Loucy (cell line): ENCODE data around the gene C12orf57.

ENCODE experiments used
- H2AFZ ChIP-seq: fragments of 200-600 bp; sonication (generic); 2 replicates; pipeline ENCODE4 v1.6.0; 2016; ENCODE audit warnings: antibody characterized with exemption, mild to moderate bottlenecking, low read length, moderate library complexity
- H3F3A ChIP-seq: fragments of 200-600 bp; 2 replicates; pipeline ENCODE4 v1.6.0; 2016; ENCODE audit warnings: antibody characterized with exemption, low read depth, mild to moderate bottlenecking
- H3K27me3 ChIP-seq: fragments of 200-600 bp; sonication (generic); 2 replicates; pipeline ENCODE4 v1.6.1; 2014; ENCODE audit warnings: low read length, mild to moderate bottlenecking; ENCODE audit not compliant: insufficient read depth, poor library complexity, severe bottlenecking
- H3K36me3 ChIP-seq: fragments of 200-600 bp; sonication (generic); 2 replicates; pipeline ENCODE4 v1.6.1; 2016; ENCODE audit warnings: low read length; ENCODE audit not compliant: insufficient read depth
- H3K4me1 ChIP-seq: fragments of 200-600 bp; sonication (generic); 2 replicates; pipeline ENCODE4 v1.5.1; 2014; ENCODE audit warnings: low read length, mild to moderate bottlenecking; ENCODE audit not compliant: insufficient read depth, poor library complexity, severe bottlenecking
- H3K4me2 ChIP-seq: fragments of 200-600 bp; sonication (generic); 2 replicates; pipeline ENCODE4 v1.6.0; 2014; ENCODE audit warnings: antibody characterized with exemption, low read length, low read depth, mild to moderate bottlenecking; ENCODE audit not compliant: poor library complexity, severe bottlenecking
- H3K4me3 ChIP-seq: fragments of 200-600 bp; sonication (generic); 2 replicates; pipeline ENCODE4 v1.5.1; 2014; ENCODE audit warnings: low read length, mild to moderate bottlenecking, mixed read lengths; ENCODE audit not compliant: poor library complexity, severe bottlenecking
- H3K79me2 ChIP-seq: fragments of 200-600 bp; sonication (generic); 2 replicates; pipeline ENCODE4 v1.6.1; 2014; ENCODE audit warnings: low read length; ENCODE audit not compliant: insufficient read depth
- H3K9ac ChIP-seq: fragments of 200-600 bp; sonication (generic); 2 replicates; pipeline ENCODE4 v1.6.0; 2014; ENCODE audit warnings: mild to moderate bottlenecking, low read depth, low read length, moderate library complexity; ENCODE audit not compliant: poor library complexity, severe bottlenecking
- H3K9me2 ChIP-seq: fragments of 200-600 bp; sonication (generic); replicated peaks from 2 replicates; pipeline ENCODE4 v1.6.1; 2016; ENCODE audit warnings: low read depth, low read length, mixed read lengths
- H3K9me3 ChIP-seq: fragments of 200-600 bp; sonication (generic); 2 replicates; pipeline ENCODE4 v1.6.1; 2014; ENCODE audit warnings: mild to moderate bottlenecking, antibody characterized with exemption, low read length, low read depth; ENCODE audit not compliant: insufficient read depth
- H4K20me1 ChIP-seq: fragments of 200-600 bp; sonication (generic); 2 replicates; pipeline ENCODE4 v1.6.0; 2014; ENCODE audit warnings: antibody characterized with exemption, low read length, mild to moderate bottlenecking; ENCODE audit not compliant: insufficient read depth, poor library complexity, severe bottlenecking
- EZH2phosphoT487 ChIP-seq: fragments of 200-600 bp; IDR thresholded peaks from 2 replicates; pipeline ENCODE4 v1.6.1; 2018; ENCODE audit warnings: antibody characterized with exemption, mild to moderate bottlenecking, moderate library complexity, borderline replicate concordance
- TF ChIP-seq, protein P1 (sequence below): fragments of 200-600 bp; sonication (generic); conservative IDR thresholded peaks from 2 replicates; pipeline ENCODE4 v1.5.1; 2014; ENCODE audit warnings: mild to moderate bottlenecking, antibody characterized with exemption, low read length

Gene C12orf57

DNA sequence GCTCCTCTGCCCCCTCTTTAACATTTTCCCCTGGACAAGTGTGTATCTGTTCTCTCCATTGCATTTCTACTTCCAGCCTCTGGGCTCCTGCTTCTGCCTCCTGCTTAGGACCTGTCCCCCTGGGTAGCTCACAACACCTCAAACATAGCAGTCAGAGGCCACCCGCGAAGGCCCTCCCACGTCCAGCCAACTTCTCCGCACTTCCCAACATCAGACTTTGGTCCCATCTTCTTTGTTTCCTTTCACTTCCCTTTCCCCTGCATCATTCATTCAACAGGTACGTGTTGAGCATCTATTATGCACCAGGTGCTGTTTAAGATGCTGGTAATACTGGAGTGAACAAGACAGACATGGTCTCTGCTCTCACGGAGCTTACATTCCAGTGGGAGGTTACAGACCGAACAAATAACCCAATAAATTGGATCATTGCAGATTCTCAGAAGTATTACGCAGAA is 3.1 kb downstream of the C12orf57 start:
- Histone ChIP-seq H3K9me2 (no peaks in the 10 kb centered on the region), H3K9ac (no peak overlapping the region), H3K79me2 (peaks cover 46% of the 10 kb centered on the region), H3F3A (peaks cover 10% of the 10 kb centered on the region), H3K9me3 (no peaks in the 10 kb centered on the region), H3K4me3 (no peak overlapping the region), H3K36me3 (no peaks in the 10 kb centered on the region), H3K4me2 (peak overlapping the region; percentile 91), H4K20me1 (peaks cover 6% of the 10 kb centered on the region), H3K4me1 (peaks cover 45% of the 10 kb centered on the region), H2AFZ (no peak overlapping the region), H3K27me3 (no peaks in the 10 kb centered on the region)
- no peak for TF ChIP-seq EZH2phosphoT487
- TF ChIP-seq, protein P1, sequence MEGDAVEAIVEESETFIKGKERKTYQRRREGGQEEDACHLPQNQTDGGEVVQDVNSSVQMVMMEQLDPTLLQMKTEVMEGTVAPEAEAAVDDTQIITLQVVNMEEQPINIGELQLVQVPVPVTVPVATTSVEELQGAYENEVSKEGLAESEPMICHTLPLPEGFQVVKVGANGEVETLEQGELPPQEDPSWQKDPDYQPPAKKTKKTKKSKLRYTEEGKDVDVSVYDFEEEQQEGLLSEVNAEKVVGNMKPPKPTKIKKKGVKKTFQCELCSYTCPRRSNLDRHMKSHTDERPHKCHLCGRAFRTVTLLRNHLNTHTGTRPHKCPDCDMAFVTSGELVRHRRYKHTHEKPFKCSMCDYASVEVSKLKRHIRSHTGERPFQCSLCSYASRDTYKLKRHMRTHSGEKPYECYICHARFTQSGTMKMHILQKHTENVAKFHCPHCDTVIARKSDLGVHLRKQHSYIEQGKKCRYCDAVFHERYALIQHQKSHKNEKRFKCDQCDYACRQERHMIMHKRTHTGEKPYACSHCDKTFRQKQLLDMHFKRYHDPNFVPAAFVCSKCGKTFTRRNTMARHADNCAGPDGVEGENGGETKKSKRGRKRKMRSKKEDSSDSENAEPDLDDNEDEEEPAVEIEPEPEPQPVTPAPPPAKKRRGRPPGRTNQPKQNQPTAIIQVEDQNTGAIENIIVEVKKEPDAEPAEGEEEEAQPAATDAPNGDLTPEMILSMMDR, result no peak

DNA sequence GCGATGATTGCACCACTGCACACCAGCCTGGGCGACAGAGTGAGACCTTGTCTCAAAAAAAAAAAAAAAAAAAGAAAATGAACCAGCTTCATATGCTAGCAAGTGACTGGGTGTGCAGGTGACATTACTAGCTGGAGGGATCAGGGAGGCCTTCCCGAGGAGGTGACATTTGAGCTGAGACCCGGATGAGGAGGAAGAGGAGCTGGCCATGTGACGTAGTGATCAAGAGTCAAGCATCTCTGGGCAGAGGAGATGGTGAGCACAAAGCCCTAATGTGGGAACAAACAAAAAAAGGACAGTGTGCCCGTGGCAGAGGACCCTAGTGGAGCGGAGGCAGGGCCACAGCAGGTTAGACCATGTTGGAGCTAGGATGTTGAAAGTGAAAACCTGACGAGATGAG is 3.8 kb downstream of the C12orf57 start:
- H3F3A ChIP-seq, result peaks cover 10% of the 10 kb centered on the region
- H3K9ac ChIP-seq, result no peak overlapping the region
- H3K27me3 ChIP-seq, result no peaks in the 10 kb centered on the region
- no peaks in the 10 kb centered on the region for H3K36me3 ChIP-seq
- H4K20me1 ChIP-seq, result peaks cover 6% of the 10 kb centered on the region
- H3K4me2 ChIP-seq, result no peak overlapping the region
- H2AFZ ChIP-seq, result no peak overlapping the region
- H3K9me2 ChIP-seq, result no peaks in the 10 kb centered on the region
- TF ChIP-seq, protein P1, result no peak
- TF ChIP-seq EZH2phosphoT487, result no peak
- no peaks in the 10 kb centered on the region for H3K9me3 ChIP-seq
- H3K4me3 ChIP-seq, result no peak overlapping the region
- H3K4me1 ChIP-seq, result peaks cover 48% of the 10 kb centered on the region
- peaks cover 53% of the 10 kb centered on the region for H3K79me2 ChIP-seq

DNA sequence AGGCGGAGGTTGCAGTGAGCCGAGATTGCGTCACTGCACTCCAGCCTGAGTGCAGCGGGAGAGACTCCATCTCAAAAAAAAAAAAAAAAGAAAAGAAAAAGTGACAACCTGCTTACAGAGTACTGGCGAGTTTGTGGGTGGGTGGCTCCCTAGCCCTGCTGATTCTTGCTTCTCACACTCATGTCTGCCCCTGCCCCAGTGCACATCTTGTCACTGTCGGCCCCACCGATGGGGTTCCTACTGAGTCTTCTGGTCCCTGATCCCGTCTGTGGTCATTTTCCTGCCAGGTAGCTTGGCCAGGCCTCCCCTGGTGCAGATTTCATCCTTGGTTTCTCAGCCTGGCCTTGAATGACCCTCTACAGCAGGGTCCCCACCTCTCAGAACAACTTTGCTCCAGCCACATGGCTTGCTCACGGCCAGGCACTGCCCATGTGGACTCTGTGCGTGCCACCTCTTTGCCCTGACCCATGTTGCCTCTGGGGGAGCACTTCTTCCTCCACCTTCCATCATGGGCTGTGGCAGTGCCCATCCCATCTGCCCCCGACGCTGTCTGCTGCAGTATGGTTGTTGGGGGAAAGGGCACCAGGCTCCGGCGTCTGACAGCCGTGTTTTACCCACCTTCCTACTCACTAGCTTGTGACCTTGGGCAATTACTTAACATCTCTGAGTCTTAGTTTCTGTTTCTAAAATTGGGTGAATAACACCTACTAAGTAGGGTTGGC is 5.2 kb downstream of the C12orf57 start:
- peaks cover 65% of the 10 kb centered on the region for H3K79me2 ChIP-seq
- H3F3A ChIP-seq, result peaks cover 4% of the 10 kb centered on the region
- H3K9ac ChIP-seq, result no peak overlapping the region
- no peaks in the 10 kb centered on the region for H3K36me3 ChIP-seq
- no peak overlapping the region for H3K4me3 ChIP-seq
- TF ChIP-seq, protein P1, result peak; percentile 51
- TF ChIP-seq EZH2phosphoT487, result no peak
- H3K9me2 ChIP-seq, result no peaks in the 10 kb centered on the region
- H3K4me2 ChIP-seq, result no peak overlapping the region
- H2AFZ ChIP-seq, result 0 out of 2 replicates have a peak overlapping the region, but pooled peaks have one; percentile 10
- H4K20me1 ChIP-seq, result peaks cover 6% of the 10 kb centered on the region
- H3K9me3 ChIP-seq, result no peaks in the 10 kb centered on the region
- no peaks in the 10 kb centered on the region for H3K27me3 ChIP-seq
- H3K4me1 ChIP-seq, result peaks cover 50% of the 10 kb centered on the region
